ENCODE measurements around the gene PAK1. TPM values are rescaled to one million over a fixed set of nuclear protein-coding genes. Genes with fewer than 3 reads are reported as not detected.

The PAK1 gene
- total RNA-seq, 2 experiments from 2014 or later = 66.1 to 75.5 TPM

DNA sequence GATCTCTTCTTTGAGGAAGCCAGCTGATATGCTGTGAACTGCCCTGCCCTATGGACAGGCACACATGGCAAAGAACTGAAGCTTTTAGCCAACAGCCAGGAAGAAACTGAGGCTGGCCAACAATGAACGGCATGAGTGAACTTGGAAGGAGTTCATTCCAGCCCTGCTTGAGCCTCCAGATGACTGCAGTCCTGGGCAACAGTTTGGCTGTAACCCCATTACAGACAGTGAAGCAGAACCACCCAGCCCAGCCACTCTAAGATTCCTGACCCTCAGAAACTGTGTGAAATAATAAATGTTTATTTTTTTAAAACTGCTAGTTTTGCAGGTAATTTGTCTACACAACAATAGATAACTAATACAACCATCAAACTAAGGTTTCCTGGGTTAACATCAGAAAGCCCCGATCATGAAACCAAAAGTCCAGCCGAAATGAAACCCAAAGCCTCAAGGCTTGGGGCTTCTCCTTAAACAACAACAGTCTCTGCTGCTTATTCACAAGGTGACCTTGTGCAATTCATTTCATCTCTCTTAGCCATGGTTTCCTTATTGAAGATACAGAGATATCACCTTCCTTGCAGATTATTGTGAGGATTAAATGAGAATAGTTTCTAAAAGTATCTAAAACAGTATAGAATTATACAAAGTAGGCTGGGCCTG lies 31.4 kb downstream of the PAK1 start:
- Mint-ChIP-seq H3K9me3 (ENCODE audit: low read depth) (no peaks in the 10 kb centered on the region), H3K4me3 (no peak overlapping the region), H3K4me1 (peaks cover 29% of the 10 kb centered on the region), H3K27ac (no peak overlapping the region), H3K27me3 (peaks cover 7% of the 10 kb centered on the region), H3K36me3 (no peaks in the 10 kb centered on the region)
- no peak for DNase-seq
- CTCF ChIA-PET = interaction anchor here (1.1 kb wide), 1 partner anchor 29 kb away, joined by 4 read pairs; no protein-coding TSS in a partner anchor
- no peak for ATAC-seq

DNA sequence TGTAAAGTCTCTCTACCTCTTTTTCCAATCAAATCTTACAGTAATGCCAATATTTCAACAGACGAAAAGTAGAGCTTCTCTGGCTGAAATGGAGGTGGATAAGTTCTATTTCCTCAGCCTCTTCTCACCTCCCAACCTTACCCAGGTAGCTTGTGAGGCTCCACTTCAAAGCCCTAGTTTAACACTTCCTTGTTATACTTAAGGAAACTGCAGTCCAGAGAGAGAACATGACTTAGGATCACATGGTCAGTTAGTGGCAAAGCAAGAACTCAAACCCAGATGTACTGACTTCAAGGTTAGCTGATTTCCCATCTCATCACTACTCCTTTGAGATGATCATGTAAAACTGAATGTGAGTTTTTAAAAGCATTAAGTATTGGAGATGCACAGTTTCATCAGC lies 32.5 kb downstream of the PAK1 start:
- Mint-ChIP-seq H3K27ac (no peak overlapping the region), H3K4me3 (no peak overlapping the region), H3K27me3 (peaks cover 7% of the 10 kb centered on the region), H3K4me1 (peaks cover 27% of the 10 kb centered on the region), H3K9me3 (ENCODE audit: low read depth) (no peaks in the 10 kb centered on the region), H3K36me3 (no peaks in the 10 kb centered on the region)
- CTCF ChIA-PET = interaction anchor here (0.6 to 1.1 kb wide), 3 partner anchors 30 to 1029 kb away, joined by 3 to 4 read pairs (median 3); no protein-coding TSS in a partner anchor
- DNase-seq = no peak
- no peak for ATAC-seq

DNA sequence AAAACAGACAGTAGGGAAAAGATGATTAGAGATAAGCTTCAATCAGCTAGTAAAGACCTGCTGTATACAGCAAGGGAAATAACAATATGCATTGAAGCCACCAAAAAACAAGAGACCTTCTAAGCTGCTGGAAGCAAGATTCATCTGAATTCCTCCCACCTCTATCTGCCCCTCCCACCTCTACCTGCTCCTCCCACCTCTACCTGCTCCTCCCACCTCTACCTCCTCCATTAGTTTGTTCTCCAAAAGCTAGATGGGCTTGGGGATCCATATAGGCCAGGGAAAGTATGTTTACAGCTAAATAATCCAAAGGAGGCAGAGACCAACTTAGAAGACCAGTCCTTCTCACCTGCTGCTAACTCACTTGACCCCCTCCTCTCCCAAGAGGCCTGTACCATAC lies 33.2 kb downstream of the PAK1 start:
- no peaks in the 10 kb centered on the region for H3K9me3 Mint-ChIP-seq (ENCODE audit: low read depth)
- CTCF ChIA-PET = interaction anchor here (0.6 to 0.9 kb wide), 2 partner anchors 391 to 1030 kb away, joined by 3 read pairs; no protein-coding TSS in a partner anchor
- peaks cover 7% of the 10 kb centered on the region for H3K27me3 Mint-ChIP-seq
- ATAC-seq (no peak), DNase-seq (no peak)
- H3K4me1 Mint-ChIP-seq = peaks cover 24% of the 10 kb centered on the region
- H3K4me3 Mint-ChIP-seq = no peak overlapping the region
- H3K36me3 Mint-ChIP-seq = no peaks in the 10 kb centered on the region
- no peak overlapping the region for H3K27ac Mint-ChIP-seq

DNA sequence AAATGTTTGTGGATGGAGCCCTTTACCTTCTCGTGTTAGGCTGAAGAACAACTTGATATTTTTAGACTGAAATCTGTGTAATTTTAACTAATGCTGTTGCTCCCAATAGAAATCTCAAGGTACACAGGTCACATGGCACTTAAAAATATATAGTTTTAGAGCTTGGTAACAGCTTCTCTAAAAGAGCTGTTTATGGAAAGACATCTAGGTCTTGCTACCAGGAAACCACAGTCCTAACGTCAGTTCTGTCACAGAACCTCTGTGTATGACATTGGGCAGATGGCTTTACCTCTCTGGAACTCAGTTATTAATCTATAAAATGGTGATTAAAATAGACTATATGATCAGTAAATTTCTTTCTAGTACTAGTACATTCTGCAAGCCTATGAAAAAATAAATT lies 35.4 kb downstream of the PAK1 start:
- no peak for ATAC-seq
- no peak overlapping the region for H3K27ac Mint-ChIP-seq

DNA sequence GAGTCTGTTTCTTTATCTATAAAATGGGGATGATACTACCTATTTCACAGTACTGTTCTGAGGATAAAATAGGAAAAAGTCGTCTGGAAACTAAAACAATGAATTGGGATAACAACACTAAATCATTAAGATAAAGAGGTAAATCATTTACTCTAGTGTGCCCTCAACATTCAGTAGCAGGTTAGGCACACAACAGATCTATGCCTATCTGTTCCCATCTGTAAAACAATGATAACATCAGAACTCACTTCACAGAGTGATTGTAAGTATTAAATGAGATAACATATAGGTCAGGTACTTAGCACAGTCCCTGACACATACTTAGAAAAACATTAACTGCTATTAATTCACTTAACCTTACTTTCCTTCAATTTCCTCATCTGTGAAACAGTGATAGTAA lies 36.9 kb downstream of the PAK1 start:
- H3K9me3 Mint-ChIP-seq (ENCODE audit: low read depth) = no peaks in the 10 kb centered on the region
- no peak overlapping the region for H3K4me3 Mint-ChIP-seq
- CTCF ChIA-PET = no interaction called here
- H3K27me3 Mint-ChIP-seq = peaks cover 15% of the 10 kb centered on the region
- no peaks in the 10 kb centered on the region for H3K36me3 Mint-ChIP-seq
- DNase-seq = no peak
- H3K27ac Mint-ChIP-seq = no peak overlapping the region
- ATAC-seq = no peak
- peaks cover 8% of the 10 kb centered on the region for H3K4me1 Mint-ChIP-seq

More for the DNA sequence above, 35.4 kb downstream of the PAK1 start:
- no peak for DNase-seq
- Mint-ChIP-seq H3K9me3 (ENCODE audit: low read depth) (no peaks in the 10 kb centered on the region), H3K27me3 (peaks cover 9% of the 10 kb centered on the region), H3K36me3 (no peaks in the 10 kb centered on the region), H3K4me1 (peaks cover 13% of the 10 kb centered on the region), H3K4me3 (no peak overlapping the region)
- CTCF ChIA-PET = no interaction called here

DNA sequence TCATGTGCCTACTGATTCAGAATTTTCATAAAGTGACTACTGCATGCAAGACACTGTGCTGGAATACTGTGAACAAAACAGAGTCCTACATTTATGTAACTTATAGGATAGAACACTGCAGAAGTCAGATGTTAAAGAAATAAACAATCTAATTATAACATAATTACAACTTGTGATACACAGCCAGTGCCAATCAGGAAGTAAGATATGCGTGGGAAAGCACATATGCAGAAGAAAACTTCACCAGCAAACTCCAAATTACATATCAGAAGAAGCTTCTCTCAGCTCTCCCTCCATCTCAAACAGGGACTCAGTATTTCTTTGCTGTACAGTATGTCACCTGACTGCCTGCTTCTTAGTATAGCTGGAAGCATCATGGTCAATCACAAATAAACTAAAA lies 37.4 kb downstream of the PAK1 start:
- Mint-ChIP-seq H3K4me3 (no peak overlapping the region), H3K9me3 (ENCODE audit: low read depth) (no peaks in the 10 kb centered on the region), H3K27me3 (peaks cover 17% of the 10 kb centered on the region), H3K4me1 (peaks cover 12% of the 10 kb centered on the region), H3K27ac (no peak overlapping the region), H3K36me3 (no peaks in the 10 kb centered on the region)
- CTCF ChIA-PET = no interaction called here
- no peak for DNase-seq
- no peak for ATAC-seq

DNA sequence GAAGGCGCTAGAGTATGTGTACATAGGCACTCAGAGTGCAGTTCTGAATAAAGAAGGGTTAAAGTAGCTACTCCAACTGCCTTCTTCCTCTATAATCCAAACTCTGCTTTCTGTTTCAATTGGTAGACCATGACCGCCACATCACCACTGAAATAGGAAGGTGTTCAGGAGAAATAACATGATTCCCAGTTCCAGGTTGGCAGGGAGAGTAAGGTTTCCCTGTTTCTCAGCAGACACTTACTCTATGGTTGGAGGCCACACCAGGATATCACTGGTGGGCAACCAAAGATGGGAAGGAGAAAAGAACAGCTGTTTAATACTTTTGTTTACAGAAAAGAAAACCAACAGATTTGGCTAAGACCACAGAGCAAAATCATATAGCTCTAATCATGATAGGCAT lies 37.9 kb downstream of the PAK1 start:
- H3K4me1 Mint-ChIP-seq = peaks cover 16% of the 10 kb centered on the region
- H3K4me3 Mint-ChIP-seq = no peak overlapping the region
- CTCF ChIA-PET = interaction anchor here (2.3 kb wide), 1 partner anchor 24 kb away, joined by 11 read pairs; no protein-coding TSS in a partner anchor
- no peak for DNase-seq
- H3K9me3 Mint-ChIP-seq (ENCODE audit: low read depth) = no peaks in the 10 kb centered on the region
- H3K27me3 Mint-ChIP-seq = peaks cover 17% of the 10 kb centered on the region
- ATAC-seq = no peak
- no peaks in the 10 kb centered on the region for H3K36me3 Mint-ChIP-seq
- no peak overlapping the region for H3K27ac Mint-ChIP-seq

DNA sequence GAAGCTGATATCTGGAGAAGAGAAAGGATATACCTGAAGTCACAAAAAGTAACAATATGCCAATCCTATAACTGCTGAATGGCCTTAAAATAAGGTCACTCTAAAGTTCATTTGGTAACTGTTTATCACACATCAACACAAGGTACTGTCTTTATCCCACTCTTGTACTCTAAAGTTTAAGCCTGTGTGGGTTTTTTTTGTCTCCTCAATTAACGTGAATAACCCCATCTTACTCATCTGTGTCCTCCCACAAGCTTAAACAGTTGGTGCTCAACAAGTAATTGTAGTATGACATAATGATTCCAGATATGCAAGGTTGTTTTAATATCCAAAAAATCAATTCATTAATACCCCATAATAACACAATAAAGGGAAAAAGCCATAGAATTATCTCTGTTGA lies 42.1 kb downstream of the PAK1 start:
- DNase-seq (no peak), ATAC-seq (no peak)
- Mint-ChIP-seq H3K36me3 (no peaks in the 10 kb centered on the region), H3K9me3 (ENCODE audit: low read depth) (no peaks in the 10 kb centered on the region), H3K4me1 (peaks cover 26% of the 10 kb centered on the region), H3K27ac (no peak overlapping the region), H3K4me3 (no peak overlapping the region), H3K27me3 (peaks cover 17% of the 10 kb centered on the region)
- CTCF ChIA-PET = interaction anchor here (2.2 kb wide), 1 partner anchor 15 kb away, joined by 5 read pairs; no protein-coding TSS in a partner anchor

DNA sequence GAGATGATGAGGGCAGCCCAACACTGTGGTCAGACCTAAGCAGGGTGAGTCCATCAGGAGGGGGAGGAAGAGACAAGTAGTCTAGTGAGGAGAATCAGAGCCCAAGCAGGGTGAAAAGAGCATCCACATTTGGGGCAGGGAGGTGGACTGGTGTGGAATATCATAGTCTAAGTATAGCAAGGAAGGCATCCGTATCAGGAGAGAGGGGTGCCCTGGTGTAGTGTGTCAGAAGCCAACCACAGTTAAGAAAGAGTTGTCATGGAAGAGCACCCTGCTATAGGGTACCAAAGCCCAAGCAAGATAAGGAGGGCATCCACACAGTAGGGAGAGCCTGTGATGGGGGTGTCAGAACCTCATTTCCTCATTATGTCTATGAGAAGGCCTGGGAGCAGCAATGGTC lies 45.3 kb downstream of the PAK1 start:
- CTCF ChIA-PET = no interaction called here
- Mint-ChIP-seq H3K4me1 (peaks cover 26% of the 10 kb centered on the region), H3K36me3 (no peaks in the 10 kb centered on the region), H3K4me3 (no peak overlapping the region), H3K9me3 (ENCODE audit: low read depth) (no peaks in the 10 kb centered on the region), H3K27me3 (peaks cover 23% of the 10 kb centered on the region), H3K27ac (no peak overlapping the region)
- ATAC-seq = no peak
- DNase-seq = no peak

DNA sequence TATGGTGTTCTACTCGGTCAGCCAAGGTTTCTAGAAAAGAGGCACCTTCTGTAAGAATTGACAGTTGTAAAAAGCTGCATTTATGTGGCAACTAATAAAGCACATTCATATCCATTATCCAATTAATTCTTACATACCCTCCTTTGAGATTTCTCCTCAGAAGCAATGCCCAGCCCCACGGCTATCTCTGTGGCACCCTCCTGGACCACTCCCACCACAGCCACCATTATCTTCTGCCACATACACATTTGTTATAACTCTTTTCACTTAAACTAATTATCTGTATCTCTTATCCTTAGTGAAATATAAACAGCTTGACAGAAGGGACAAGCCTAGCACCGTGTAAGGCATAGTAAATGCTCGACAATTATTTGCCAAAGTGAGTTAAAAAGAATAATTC lies 48.5 kb downstream of the PAK1 start:
- no peak for ATAC-seq

DNA sequence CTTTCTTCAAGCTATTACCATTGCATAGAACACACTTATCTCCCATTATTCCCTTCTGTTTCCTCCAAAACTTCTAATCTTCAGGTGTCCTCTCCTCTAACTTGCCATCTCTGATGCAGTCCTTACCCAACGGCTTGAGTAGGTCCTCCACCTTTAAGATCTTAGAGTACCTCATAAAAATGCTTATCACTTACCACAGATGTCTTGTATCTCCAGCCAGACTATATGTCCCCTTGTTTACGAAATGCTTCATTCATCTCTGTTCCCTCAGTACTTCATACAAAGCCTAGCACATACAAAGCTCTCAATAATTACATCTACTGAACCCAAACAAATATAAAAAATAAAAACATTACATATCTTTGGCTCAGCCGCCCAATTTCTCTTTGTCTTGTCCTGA lies 49.2 kb downstream of the PAK1 start:
- peaks cover 16% of the 10 kb centered on the region for H3K27me3 Mint-ChIP-seq
- ATAC-seq = no peak
- CTCF ChIA-PET = no interaction called here

More for the DNA sequence above, 48.5 kb downstream of the PAK1 start:
- H3K4me3 Mint-ChIP-seq = no peak overlapping the region
- CTCF ChIA-PET = no interaction called here
- no peak overlapping the region for H3K27ac Mint-ChIP-seq
- DNase-seq = no peak
- H3K27me3 Mint-ChIP-seq = peaks cover 16% of the 10 kb centered on the region
- no peaks in the 10 kb centered on the region for H3K9me3 Mint-ChIP-seq (ENCODE audit: low read depth)
- H3K4me1 Mint-ChIP-seq = peaks cover 12% of the 10 kb centered on the region
- H3K36me3 Mint-ChIP-seq = no peaks in the 10 kb centered on the region

DNA sequence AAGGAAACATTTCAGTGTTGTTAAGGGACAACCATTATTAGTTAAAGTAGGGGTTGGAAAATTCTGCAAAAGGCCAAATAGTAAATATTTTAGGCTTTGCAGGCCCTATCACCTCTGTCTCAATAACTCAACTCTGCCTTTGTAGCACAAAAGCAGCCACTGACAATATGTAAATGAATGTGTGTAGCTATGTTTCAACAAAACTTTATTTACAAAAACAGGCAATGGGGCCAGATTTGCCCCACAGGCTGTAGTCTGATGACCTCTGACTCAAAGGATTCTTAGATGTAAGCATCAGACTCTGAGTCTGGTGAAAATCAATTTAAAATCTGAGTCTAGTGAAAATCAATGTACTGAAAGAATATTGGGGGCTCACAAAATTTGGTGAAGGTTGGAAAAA lies 50.3 kb downstream of the PAK1 start:
- CTCF ChIA-PET = no interaction called here

More for the DNA sequence above, 49.2 kb downstream of the PAK1 start:
- H3K9me3 Mint-ChIP-seq (ENCODE audit: low read depth) = no peaks in the 10 kb centered on the region
- H3K36me3 Mint-ChIP-seq = no peaks in the 10 kb centered on the region
- H3K4me3 Mint-ChIP-seq = no peak overlapping the region
- H3K4me1 Mint-ChIP-seq = peaks cover 6% of the 10 kb centered on the region
- DNase-seq = no peak
- H3K27ac Mint-ChIP-seq = no peak overlapping the region

DNA sequence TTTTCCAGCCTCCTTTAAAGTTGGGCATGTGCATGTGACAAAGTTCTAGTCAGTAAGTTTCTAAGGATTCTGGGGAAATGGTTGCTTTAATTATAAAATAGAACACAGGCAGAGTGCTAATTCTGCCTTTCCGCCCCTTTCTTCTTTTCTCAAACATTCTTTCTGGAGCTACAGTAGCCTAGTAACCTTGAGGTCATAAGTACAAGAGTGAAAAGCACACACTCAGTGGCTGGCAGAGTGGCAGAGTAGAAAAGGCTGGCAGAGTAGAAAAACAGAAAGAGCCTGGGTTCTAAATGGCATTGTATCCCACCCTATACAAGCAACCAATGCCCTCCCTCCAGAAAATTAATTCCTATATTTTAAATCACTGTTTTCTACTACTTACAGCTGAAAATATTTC lies 51.2 kb downstream of the PAK1 start:
- H3K27me3 Mint-ChIP-seq = peaks cover 11% of the 10 kb centered on the region
- H3K27ac Mint-ChIP-seq = no peak overlapping the region
- ATAC-seq = no peak
- H3K9me3 Mint-ChIP-seq (ENCODE audit: low read depth) = no peaks in the 10 kb centered on the region
- DNase-seq = no peak
- H3K4me3 Mint-ChIP-seq = no peak overlapping the region
- peaks cover 11% of the 10 kb centered on the region for H3K4me1 Mint-ChIP-seq
- CTCF ChIA-PET = no interaction called here
- H3K36me3 Mint-ChIP-seq = no peaks in the 10 kb centered on the region

More for the DNA sequence above, 50.3 kb downstream of the PAK1 start:
- peaks cover 15% of the 10 kb centered on the region for H3K27me3 Mint-ChIP-seq
- H3K4me3 Mint-ChIP-seq = no peak overlapping the region
- no peaks in the 10 kb centered on the region for H3K9me3 Mint-ChIP-seq (ENCODE audit: low read depth)
- no peaks in the 10 kb centered on the region for H3K36me3 Mint-ChIP-seq
- H3K4me1 Mint-ChIP-seq = peaks cover 4% of the 10 kb centered on the region
- DNase-seq = no peak
- H3K27ac Mint-ChIP-seq = no peak overlapping the region
- ATAC-seq = no peak

DNA sequence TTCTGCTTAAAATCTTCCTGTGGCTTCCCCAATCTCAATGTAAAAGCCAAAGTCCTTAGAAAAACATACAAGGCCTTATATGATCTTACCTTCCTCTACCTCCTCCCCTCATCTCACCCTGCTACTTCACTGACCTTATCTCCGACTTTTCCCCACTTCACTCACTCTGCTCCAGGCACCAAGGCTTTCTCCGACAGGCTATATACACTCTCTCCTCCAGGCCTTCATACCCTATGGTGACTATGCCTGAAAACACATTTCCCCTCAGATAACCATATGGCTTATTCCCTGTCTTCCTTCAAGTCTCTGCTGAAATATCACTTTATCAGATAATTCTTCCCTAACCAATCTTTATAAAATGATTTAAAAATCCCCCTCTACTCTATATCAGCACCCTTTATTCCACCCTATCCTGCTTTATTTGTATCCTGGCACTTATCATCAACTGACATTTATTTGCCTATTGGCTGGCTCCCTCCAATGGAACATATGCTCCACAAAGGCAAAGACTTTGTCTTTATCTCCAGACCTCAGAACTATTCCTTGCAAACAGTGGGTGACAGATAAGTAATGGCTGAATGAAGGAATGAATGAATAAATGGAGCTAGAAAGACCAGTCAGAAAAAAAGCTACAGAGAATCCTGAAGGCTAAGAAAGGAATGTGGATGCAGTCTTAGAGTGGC lies 52.7 kb downstream of the PAK1 start:
- CTCF ChIA-PET = no interaction called here
- Mint-ChIP-seq H3K4me1 (peaks cover 11% of the 10 kb centered on the region), H3K36me3 (no peaks in the 10 kb centered on the region), H3K9me3 (ENCODE audit: low read depth) (no peaks in the 10 kb centered on the region), H3K4me3 (no peak overlapping the region), H3K27ac (no peak overlapping the region), H3K27me3 (peaks cover 7% of the 10 kb centered on the region)
- ATAC-seq (no peak), DNase-seq (no peak)

Data from activated CD8-positive, alpha-beta memory T cell treated with anti-CD3 and anti-CD28 coated beads, Interleukin-2, amount 10 ng/mL, durations not matched to agents 7 days and 5 days (primary cell).